ENCODE data around the gene MSRB1. TPM values are rescaled to one million over a fixed set of nuclear protein-coding genes. Genes with fewer than 3 reads are reported as not detected.
"Not testable (repeated sequence)": the region's sequence is repeated elsewhere in the genome, so short reads cannot be mapped to it uniquely, and the experiment has no call there.

Gene MSRB1
- total RNA-seq, 4 donors from 2014 or later: 18.7 to 44.3 (median 31.7) TPM

- no peak for TF ChIP-seq POLR2A (IDR thresholded peaks at IDR 0.05)
- intact Hi-C loops (cut with DNase I; ENCODE audit: low total_unique reads): no loop called here
- no peak for DNase-seq (ENCODE audit: low spot score in 2 of 2)
- H3K4me3 ChIP-seq (ENCODE audit: low read depth, poor library complexity, severe bottlenecking): no peak overlapping the region
- 59 to 64% methylated on average over 13 of the region's 13 CpGs for WGBS, 2 donors
Measured at GRCh38 chr16:1903220-1903574, 39.8 kb downstream of the MSRB1 start.

DNA sequence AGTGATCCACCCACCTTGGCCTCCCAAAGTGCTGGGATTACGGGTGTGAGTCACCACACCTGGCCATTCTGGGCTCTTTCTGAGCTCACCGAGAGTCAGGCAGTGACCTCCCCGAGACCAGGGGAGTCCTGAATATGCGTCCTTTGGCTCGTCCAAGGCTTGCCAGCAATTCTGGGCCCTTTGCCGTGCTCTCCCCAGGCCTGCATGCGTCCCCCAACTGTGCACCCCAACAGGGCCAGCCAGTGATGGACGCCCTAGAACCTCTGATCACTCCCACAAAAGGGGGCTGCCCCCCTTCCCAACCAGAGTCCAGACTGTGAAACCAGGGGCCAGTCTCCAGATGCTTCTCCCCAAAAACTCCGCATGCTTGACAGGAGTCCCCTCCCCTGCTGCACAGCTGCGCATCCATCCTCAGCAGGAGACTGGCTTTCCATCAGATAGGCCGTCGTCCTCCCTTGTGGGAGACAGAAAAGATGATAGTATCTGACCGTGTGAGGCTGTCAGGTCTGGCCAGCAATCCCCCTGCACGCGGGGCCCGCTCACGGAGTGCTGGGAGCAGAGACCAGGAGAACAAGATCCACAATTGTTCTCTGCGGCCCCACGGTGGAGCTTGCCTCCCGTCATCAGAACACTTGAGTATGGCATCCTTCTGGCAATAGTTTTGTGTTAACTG is 40.3 kb downstream of the MSRB1 start:
- H3K4me3 ChIP-seq (ENCODE audit: low read depth, poor library complexity, severe bottlenecking): no peak overlapping the region
- intact Hi-C loops (cut with DNase I; ENCODE audit: low total_unique reads): no loop called here
- no peak for DNase-seq (ENCODE audit: low spot score in 2 of 2)
- WGBS, 2 donors: 78 to 83% methylated on average over 19 to 20 of the region's 20 CpGs
- TF ChIP-seq POLR2A (IDR thresholded peaks at IDR 0.05): no peak
- TF ChIP-seq, protein P1, sequence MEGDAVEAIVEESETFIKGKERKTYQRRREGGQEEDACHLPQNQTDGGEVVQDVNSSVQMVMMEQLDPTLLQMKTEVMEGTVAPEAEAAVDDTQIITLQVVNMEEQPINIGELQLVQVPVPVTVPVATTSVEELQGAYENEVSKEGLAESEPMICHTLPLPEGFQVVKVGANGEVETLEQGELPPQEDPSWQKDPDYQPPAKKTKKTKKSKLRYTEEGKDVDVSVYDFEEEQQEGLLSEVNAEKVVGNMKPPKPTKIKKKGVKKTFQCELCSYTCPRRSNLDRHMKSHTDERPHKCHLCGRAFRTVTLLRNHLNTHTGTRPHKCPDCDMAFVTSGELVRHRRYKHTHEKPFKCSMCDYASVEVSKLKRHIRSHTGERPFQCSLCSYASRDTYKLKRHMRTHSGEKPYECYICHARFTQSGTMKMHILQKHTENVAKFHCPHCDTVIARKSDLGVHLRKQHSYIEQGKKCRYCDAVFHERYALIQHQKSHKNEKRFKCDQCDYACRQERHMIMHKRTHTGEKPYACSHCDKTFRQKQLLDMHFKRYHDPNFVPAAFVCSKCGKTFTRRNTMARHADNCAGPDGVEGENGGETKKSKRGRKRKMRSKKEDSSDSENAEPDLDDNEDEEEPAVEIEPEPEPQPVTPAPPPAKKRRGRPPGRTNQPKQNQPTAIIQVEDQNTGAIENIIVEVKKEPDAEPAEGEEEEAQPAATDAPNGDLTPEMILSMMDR (IDR thresholded peaks at IDR 0.05): no peak

DNA sequence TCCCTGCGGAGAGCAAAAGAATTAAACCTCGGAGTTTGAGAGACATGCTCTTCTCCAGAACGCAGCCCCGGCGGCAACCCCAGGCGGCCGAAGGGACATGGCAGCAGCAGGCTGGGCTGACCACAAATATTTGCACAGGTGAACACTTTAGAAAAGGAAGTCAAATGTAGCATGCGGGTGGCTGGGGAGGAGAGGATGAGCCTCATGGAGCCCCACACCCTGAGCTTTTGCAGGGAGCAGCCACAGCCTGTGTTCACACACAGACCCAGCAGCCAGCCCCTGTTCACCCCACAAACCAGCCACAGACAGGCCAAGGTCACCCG is 42.6 kb downstream of the MSRB1 start:
- 65 to 71% methylated on average over 9 of the region's 9 CpGs for WGBS, 2 donors
- no peak overlapping the region for H3K4me3 ChIP-seq (ENCODE audit: low read depth, poor library complexity, severe bottlenecking)
- DNase-seq (ENCODE audit: low spot score in 2 of 2): no peak
- no peak for TF ChIP-seq POLR2A (IDR thresholded peaks at IDR 0.05)
- TF ChIP-seq, protein P1 (IDR thresholded peaks at IDR 0.05): no peak
- intact Hi-C loops (cut with DNase I; ENCODE audit: low total_unique reads): no loop called here

GRCh38 chr16:1899641-1900451 is 43.2 kb downstream of the MSRB1 start:
- intact Hi-C loops (cut with DNase I; ENCODE audit: low total_unique reads): no loop called here
- WGBS, 2 donors: 74 to 82% methylated on average over 15 to 16 of the region's 16 CpGs
- TF ChIP-seq, protein P1 (IDR thresholded peaks at IDR 0.05): no peak
- TF ChIP-seq POLR2A (IDR thresholded peaks at IDR 0.05): no peak
- no peak for DNase-seq (ENCODE audit: low spot score in 2 of 2)
- H3K4me3 ChIP-seq (ENCODE audit: low read depth, poor library complexity, severe bottlenecking): no peak overlapping the region

DNA sequence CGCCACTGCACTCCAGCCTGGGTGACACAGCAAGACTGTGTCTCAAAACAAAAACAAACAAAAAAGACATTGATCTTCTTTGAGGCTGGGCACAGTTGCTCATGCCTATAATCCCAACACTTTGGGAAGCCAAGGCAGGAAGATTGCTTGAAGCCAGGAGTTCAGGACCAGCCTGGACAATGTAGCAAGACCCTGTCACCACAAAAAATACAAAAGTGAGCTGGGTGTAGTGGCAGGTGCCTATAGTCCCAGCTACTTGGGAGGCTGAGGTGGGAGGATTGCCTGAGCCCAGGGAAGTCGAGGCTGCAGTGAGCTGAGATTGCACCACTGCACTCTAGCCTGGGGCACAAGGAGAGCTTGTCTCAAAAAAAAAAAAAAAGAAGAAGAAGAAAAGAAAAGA is 45.3 kb downstream of the MSRB1 start:
- H3K4me3 ChIP-seq (ENCODE audit: low read depth, poor library complexity, severe bottlenecking); intact Hi-C loops (cut with DNase I; ENCODE audit: low total_unique reads); DNase-seq (ENCODE audit: low spot score in 2 of 2): not testable (repeated sequence)
- WGBS, 2 donors: 79 to 82% methylated on average over 2 of the region's 2 CpGs

DNA sequence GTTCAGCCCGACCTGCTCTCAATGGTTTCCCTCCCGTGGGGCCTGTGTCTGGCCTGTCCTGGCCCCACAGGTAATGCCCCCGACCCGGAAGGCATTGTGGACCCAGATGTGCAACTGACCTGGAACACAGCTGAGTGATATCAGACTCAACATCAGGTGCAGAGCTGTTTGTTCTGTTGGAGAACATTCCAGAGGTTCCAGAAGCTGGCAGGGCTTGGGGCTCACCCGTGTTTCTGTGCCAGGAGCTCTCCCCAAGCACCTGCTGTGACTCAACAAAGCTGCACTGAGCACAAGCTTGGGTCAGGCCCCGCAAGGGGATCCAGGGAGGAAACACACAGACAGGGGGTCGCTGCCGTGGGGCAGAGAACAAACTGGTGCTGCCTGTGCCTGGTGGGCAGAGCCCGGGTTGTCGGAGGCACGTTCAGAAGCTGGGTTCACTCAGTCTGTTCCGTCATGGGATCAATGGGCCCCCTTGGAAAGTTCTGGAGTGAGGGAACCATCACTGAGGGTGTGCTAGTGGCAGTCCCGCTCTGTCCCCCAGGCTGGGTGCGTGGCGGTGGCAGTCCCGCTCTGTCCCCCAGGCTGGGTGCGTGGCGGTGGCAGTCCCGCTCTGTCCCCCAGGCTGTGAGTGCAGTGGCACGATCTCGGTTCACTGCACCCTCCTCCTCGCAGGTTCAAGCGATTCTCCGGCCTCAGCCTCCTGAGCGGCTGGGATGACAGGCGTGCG is 46.9 kb downstream of the MSRB1 start:
- TF ChIP-seq, protein P1 (IDR thresholded peaks at IDR 0.05): no peak
- no peak for DNase-seq (ENCODE audit: low spot score in 2 of 2)
- no peak overlapping the region for H3K4me3 ChIP-seq (ENCODE audit: low read depth, poor library complexity, severe bottlenecking)
- intact Hi-C loops (cut with DNase I; ENCODE audit: low total_unique reads): no loop called here
- 50 to 54% methylated on average over 26 to 27 of the region's 27 CpGs for WGBS, 2 donors
